ENCODE measurements around the gene MRPS5.

GRCh38 chr2:95166065-95166763 is 44.6 kb upstream of the MRPS5 start:
- TF ChIP-seq CTCF (IDR thresholded peaks at IDR 0.05; ENCODE audit: low read length), result no peak
- no peak for TF ChIP-seq EZH2 (IDR thresholded peaks at IDR 0.05; ENCODE audit: borderline replicate concordance, low read length)
